ENCODE measurements around the gene SRGAP2. TPM values are rescaled to one million over a fixed set of nuclear protein-coding genes. Genes with fewer than 3 reads are reported as not detected.
"Not testable (repeated sequence)": the region's sequence is repeated elsewhere in the genome, so short reads cannot be mapped to it uniquely, and the experiment has no call there.

Gene SRGAP2
- 26.4 and 29.0 TPM in 2 replicates for total RNA-seq

- DNase-seq (ENCODE audit: low read depth) = not testable (repeated sequence)
- H3K4me3 ChIP-seq (ENCODE audit: low read depth, low read length) = peak within 1 kb of the TSS; percentile 58
Measured at GRCh38 chr1:206203364-206204158, at the start of gene SRGAP2. SRGAP2 (plus strand) TSS chr1:206203541; CDS start chr1:206205971, 2,430 bp downstream.

- DNase-seq (ENCODE audit: low read depth); H3K4me3 ChIP-seq (ENCODE audit: low read depth, low read length): not testable (repeated sequence)
Measured at GRCh38 chr1:206167350-206168029, 35.9 kb upstream of the SRGAP2 start.

- DNase-seq (ENCODE audit: low read depth); H3K4me3 ChIP-seq (ENCODE audit: low read depth, low read length): not testable (repeated sequence)
Measured at GRCh38 chr1:206169794-206170193, 33.5 kb upstream of the SRGAP2 start.

GRCh38 chr1:206173110-206173719, 30.1 kb upstream of the SRGAP2 start:
- H3K4me3 ChIP-seq (ENCODE audit: low read depth, low read length); DNase-seq (ENCODE audit: low read depth): not testable (repeated sequence)

GRCh38 chr1:206174182-206174868, 29.0 kb upstream of the SRGAP2 start:
- not testable (repeated sequence) for DNase-seq (ENCODE audit: low read depth); H3K4me3 ChIP-seq (ENCODE audit: low read depth, low read length)
- peak; percentile 35 for TF ChIP-seq CTCF (conservative IDR thresholded peaks at IDR 0.05; ENCODE audit: low read depth, low read length)

- TF ChIP-seq CTCF (conservative IDR thresholded peaks at IDR 0.05; ENCODE audit: low read depth, low read length) = peak; percentile 19
- DNase-seq (ENCODE audit: low read depth); H3K4me3 ChIP-seq (ENCODE audit: low read depth, low read length): not testable (repeated sequence)
Measured at GRCh38 chr1:206175459-206176113, 27.8 kb upstream of the SRGAP2 start.

- H3K4me3 ChIP-seq (ENCODE audit: low read depth, low read length); DNase-seq (ENCODE audit: low read depth): not testable (repeated sequence)
Measured at GRCh38 chr1:206176114-206176502, 27.2 kb upstream of the SRGAP2 start.

GRCh38 chr1:206178061-206178989, 25.0 kb upstream of the SRGAP2 start:
- H3K4me3 ChIP-seq (ENCODE audit: low read depth, low read length); DNase-seq (ENCODE audit: low read depth): not testable (repeated sequence)

GRCh38 chr1:206179666-206180065, 23.7 kb upstream of the SRGAP2 start:
- not testable (repeated sequence) for H3K4me3 ChIP-seq (ENCODE audit: low read depth, low read length); DNase-seq (ENCODE audit: low read depth)

GRCh38 chr1:206182368-206183317, 20.7 kb upstream of the SRGAP2 start:
- DNase-seq (ENCODE audit: low read depth); H3K4me3 ChIP-seq (ENCODE audit: low read depth, low read length): not testable (repeated sequence)

GRCh38 chr1:206183788-206184187, 19.6 kb upstream of the SRGAP2 start:
- H3K4me3 ChIP-seq (ENCODE audit: low read depth, low read length); DNase-seq (ENCODE audit: low read depth): not testable (repeated sequence)

GRCh38 chr1:206185778-206186177, 17.6 kb upstream of the SRGAP2 start:
- not testable (repeated sequence) for DNase-seq (ENCODE audit: low read depth); H3K4me3 ChIP-seq (ENCODE audit: low read depth, low read length)

- DNase-seq (ENCODE audit: low read depth); H3K4me3 ChIP-seq (ENCODE audit: low read depth, low read length): not testable (repeated sequence)
Measured at GRCh38 chr1:206186826-206187225, 16.5 kb upstream of the SRGAP2 start.

GRCh38 chr1:206195182-206195581, 8.2 kb upstream of the SRGAP2 start:
- DNase-seq (ENCODE audit: low read depth); H3K4me3 ChIP-seq (ENCODE audit: low read depth, low read length): not testable (repeated sequence)
